K562 (cell line): ENCODE measurements around the gene USP2. TPM values are rescaled to one million over a fixed set of nuclear protein-coding genes. Genes with fewer than 3 reads are reported as not detected.

Source experiments
- ATAC-seq: fragments of 200-7000 bp; cut with Tn5 transposase; 3 replicates; pipeline ENCODE4 v1.9.1; 2020; ENCODE audit warnings: moderate library complexity
- BruUV-seq: library from RNA; stranded (reverse); fragments of 400-500 nt; replicated peaks from 2 replicates; lab custom pipeline; 2021; lab: Mats Ljungman, UMichigan
- CTCF ChIA-PET: fragments of 300-600 bp; formaldehyde crosslinking; extraction: SDS; loops from one replicate; lab custom pipeline; 2021; ENCODE audit warnings: low intra/inter-chr PET ratio; lab: Yijun Ruan, JAX
- POLR2A ChIA-PET: fragments of 300-600, 350-650 bp; sonication (Branson Sonifier 250); formaldehyde crosslinking; extraction: SDS; loops from one replicate; lab custom pipeline; 2021; ENCODE audit warnings: antibody characterized with exemption, inconsistent platforms; lab: Yijun Ruan, JAX
- DNase-seq, 4 experiments: peaks; one replicate each; pipeline versions ENCODE4 v3.0.0 to v3.0.0-alpha.2; 2011 to 2018; ENCODE audit warnings: low spot score in 3 of 4, mixed read lengths in 3 of 4; ENCODE audit errors: extremely low read depth in 1 of 4
- FAIRE-seq: peaks from 2 replicates; lab custom pipeline; 2011; peaks lifted over from hg19 to GRCh38; lab: Jason Lieb, UNC
- H2AFZ ChIP-seq: 2 replicates; pipeline ENCODE4 v1.6.0; 2011; ENCODE audit warnings: low read depth, low read length, control low read depth, inconsistent platforms
- H3K27ac ChIP-seq: fragments of 200-600 bp; 3 replicates; pipeline ENCODE4 v1.8.0; 2011; ENCODE audit warnings: low read depth, mild to moderate bottlenecking, control low read depth, inconsistent platforms, low read length, moderate library complexity, mixed read lengths; ENCODE audit errors: extremely low read depth
- H3K27me3 ChIP-seq, 2 experiments: fragments of 300-600 bp in 1 of 2; 2 replicates in 1 of 2; 3 replicates in 1 of 2; pipeline versions ENCODE4 v1.6.0 to v1.8.0; 2011; ENCODE audit warnings: inconsistent platforms in 2 of 2, low read length in 2 of 2, mild to moderate bottlenecking in 1 of 2, mixed read lengths in 1 of 2, moderate library complexity in 1 of 2; ENCODE audit not compliant: control insufficient read depth in 2 of 2, insufficient read depth in 2 of 2
- H3K36me3 ChIP-seq: fragments of 300-600 bp; 3 replicates; pipeline ENCODE4 v1.8.0; 2011; ENCODE audit warnings: mild to moderate bottlenecking, low read length, inconsistent platforms; ENCODE audit not compliant: control insufficient read depth, insufficient read depth
- H3K4me1 ChIP-seq, 2 experiments: fragments of 200-600 bp in 1 of 2; replicated peaks in 1 of 2; 2 replicates in 1 of 2; 3 replicates in 1 of 2; pipeline versions ENCODE4 v1.5.1 to v1.8.0; 2011; ENCODE audit warnings: inconsistent platforms in 2 of 2, low read length in 2 of 2, mild to moderate bottlenecking in 1 of 2, mixed read lengths in 1 of 2, moderate library complexity in 1 of 2; ENCODE audit not compliant: control insufficient read depth in 2 of 2, insufficient read depth in 2 of 2
- H3K4me2 ChIP-seq: 2 replicates; pipeline ENCODE4 v1.6.1; 2011; ENCODE audit warnings: low read length, control low read depth, inconsistent platforms, mixed read lengths; ENCODE audit not compliant: insufficient read depth
- H3K4me3 ChIP-seq: fragments of 200-600 bp; sonication (generic), shearing (Covaris generic); 2 replicates; pipeline ENCODE4 v1.5.1; 2016; ENCODE audit warnings: control low read depth, inconsistent platforms
- H3K79me2 ChIP-seq: fragments of 200-600 bp; 3 replicates; pipeline ENCODE4 v1.8.0; 2011; ENCODE audit warnings: low read length, inconsistent platforms; ENCODE audit not compliant: control insufficient read depth, insufficient read depth
- H3K9ac ChIP-seq, 2 experiments: 2 replicates each; pipeline versions ENCODE4 v1.6.0 to v1.6.1; 2011; ENCODE audit warnings: low read depth in 2 of 2, low read length in 2 of 2, control low read depth in 1 of 2, inconsistent platforms in 1 of 2, mild to moderate bottlenecking in 1 of 2, mixed read lengths in 1 of 2; ENCODE audit not compliant: insufficient read depth in 1 of 2
- H3K9me1 ChIP-seq: one replicate; pipeline ENCODE4 v1.6.0; 2011; ENCODE audit warnings: inconsistent platforms, mild to moderate bottlenecking, low read length, moderate library complexity; ENCODE audit not compliant: control insufficient read depth, insufficient read depth
- H3K9me3 ChIP-seq: replicated peaks from 2 replicates; pipeline ENCODE4 v1.5.1; 2011; ENCODE audit warnings: low read depth, low read length, inconsistent platforms; ENCODE audit not compliant: control insufficient read depth, insufficient read depth
- H4K20me1 ChIP-seq: replicated peaks from 2 replicates; pipeline ENCODE4 v1.6.1; 2011; ENCODE audit warnings: low read length, inconsistent platforms, mixed read lengths; ENCODE audit not compliant: control insufficient read depth, insufficient read depth
- CCAR2 ChIP-seq: fragments of 200-400 bp; formaldehyde crosslinking; IDR thresholded peaks from 2 replicates; pipeline ENCODE4 v1.6.1; 2017; ENCODE audit warnings: mild to moderate bottlenecking, low read depth, low read length
- GTF2A2 ChIP-seq: IDR thresholded peaks from 2 replicates; pipeline ENCODE4 v1.6.1; 2016; ENCODE audit warnings: mild to moderate bottlenecking, missing genetic modification characterization, missing compliant biosample characterization
- GTF2E2 ChIP-seq: fragments of 200-800 bp; sonication (Bioruptor generic); IDR thresholded peaks from 2 replicates; pipeline ENCODE4 v1.6.1; 2016; ENCODE audit warnings: missing genetic modification characterization, missing compliant biosample characterization
- HDAC2 ChIP-seq: fragments of 450-650 bp; IDR thresholded peaks from 2 replicates; pipeline ENCODE4 v1.6.1; 2016; ENCODE audit warnings: mild to moderate bottlenecking
- JUN ChIP-seq, 2 experiments: sonication (generic) in 1 of 2; formaldehyde crosslinking in 1 of 2; IDR thresholded peaks; 2 replicates each; pipeline versions ENCODE4 v1.6.1 to v1.8.0; 2012 to 2022; ENCODE audit warnings: borderline replicate concordance in 2 of 2, mild to moderate bottlenecking in 2 of 2, improper control_type of control experiment in 1 of 2, low read depth in 1 of 2, low read length in 1 of 2, missing genetic modification reagents in 1 of 2
- KDM1A ChIP-seq, 2 experiments: fragments of 450-650 bp; IDR thresholded peaks; 2 replicates each; pipeline ENCODE4 v1.6.1; 2016; ENCODE audit warnings: mild to moderate bottlenecking in 2 of 2
- KDM5B ChIP-seq: fragments of 200-600 bp; sonication (generic); IDR thresholded peaks from 2 replicates; pipeline ENCODE4 v1.6.1; 2012; ENCODE audit warnings: low read depth, mild to moderate bottlenecking, moderate library complexity, low read length, control low read depth, inconsistent platforms; ENCODE audit not compliant: insufficient replicate concordance
- KLF10 ChIP-seq: fragments of 250-450 bp; sonication (Bioruptor Pico); IDR thresholded peaks from 2 replicates; pipeline ENCODE4 v1.6.1; 2021; ENCODE audit warnings: matching md5 sums
- NFE2L1 ChIP-seq: fragments of 450-650 bp; IDR thresholded peaks from 2 replicates; pipeline ENCODE4 v1.6.1; 2016; ENCODE audit warnings: missing genetic modification characterization, low read depth, mild to moderate bottlenecking, missing compliant biosample characterization, moderate library complexity, borderline replicate concordance
- NR2F6 ChIP-seq: fragments of 450-650 bp; formaldehyde crosslinking; IDR thresholded peaks from 2 replicates; pipeline ENCODE4 v1.4.0; 2020; ENCODE audit warnings: mild to moderate bottlenecking
- PHF8 ChIP-seq: fragments of 200-600 bp; sonication (generic); IDR thresholded peaks from 2 replicates; pipeline ENCODE4 v1.6.1; 2012; ENCODE audit warnings: mixed run types, mild to moderate bottlenecking, inconsistent platforms, low read length, moderate library complexity, borderline replicate concordance
- RBM25 ChIP-seq: fragments of 200-400 bp; formaldehyde crosslinking; IDR thresholded peaks from 2 replicates; pipeline ENCODE4 v1.6.1; 2018; ENCODE audit warnings: low read length, low read depth, moderate library complexity; ENCODE audit not compliant: severe bottlenecking
- RNF2 ChIP-seq: sonication (generic); IDR thresholded peaks from 2 replicates; pipeline ENCODE4 v1.6.1; 2016
- SETDB1 ChIP-seq: IDR thresholded peaks from one replicate; pipeline ENCODE4 v1.6.1; 2012; ENCODE audit warnings: low read length, control low read depth, inconsistent platforms
- SMARCB1 ChIP-seq: IDR thresholded peaks from 2 replicates; pipeline ENCODE4 v1.6.1; 2011; ENCODE audit warnings: improper control_type of control experiment, low read depth; ENCODE audit not compliant: insufficient read length
- STAG1 ChIP-seq: sonication (generic); formaldehyde crosslinking; IDR thresholded peaks from 2 replicates; pipeline ENCODE4 v1.5.0; 2020; ENCODE audit warnings: missing genetic modification reagents, borderline replicate concordance
- YY1 ChIP-seq, 3 experiments: IDR thresholded peaks; 2 replicates each; pipeline ENCODE4 v1.6.1; 2011; ENCODE audit warnings: low read length in 2 of 3, mild to moderate bottlenecking in 2 of 3, moderate library complexity in 2 of 3, borderline replicate concordance in 1 of 3, control low read depth in 1 of 3, low read depth in 1 of 3; ENCODE audit not compliant: insufficient read depth in 3 of 3, insufficient replicate concordance in 2 of 3, control insufficient read depth in 1 of 3, insufficient read length in 1 of 3; ENCODE audit errors: extremely low read depth in 1 of 3
- ZBTB8A ChIP-seq: fragments of 450-650 bp; IDR thresholded peaks from 2 replicates; pipeline ENCODE4 v1.6.1; 2018; ENCODE audit warnings: mild to moderate bottlenecking, moderate library complexity; ENCODE audit not compliant: partially characterized antibody
- ZNF253 ChIP-seq: fragments of 250-450 bp; sonication (Bioruptor Pico); conservative IDR thresholded peaks from 2 replicates; pipeline ENCODE4 v1.6.1; 2021; ENCODE audit warnings: mild to moderate bottlenecking
- ZNF354B ChIP-seq: fragments of 250-450 bp; sonication (Bioruptor Pico); IDR thresholded peaks from 2 replicates; pipeline ENCODE4 v1.4.0; 2020
- ZNF444 ChIP-seq: fragments of 250-450 bp; sonication (Bioruptor Pico); IDR thresholded peaks from 2 replicates; pipeline ENCODE4 v1.4.0; 2020; ENCODE audit warnings: mild to moderate bottlenecking, moderate library complexity
- ZNF445 ChIP-seq: fragments of 250-450 bp; sonication (Bioruptor Pico); IDR thresholded peaks from 2 replicates; pipeline ENCODE4 v1.4.0; 2020; ENCODE audit warnings: low read depth, mild to moderate bottlenecking, moderate library complexity
- ZNF644 ChIP-seq: fragments of 200-800 bp; sonication (Bioruptor generic); IDR thresholded peaks from 2 replicates; pipeline ENCODE4 v1.6.1; 2016; ENCODE audit warnings: low read depth, missing genetic modification characterization, missing compliant biosample characterization
- WGBS: fragments of 100-300 bp; shearing (Covaris generic); methylation state at CpG from one replicate; pipeline ENCODE4 v1.1.6; 2016; ENCODE audit warnings: low coverage, mixed read lengths; ENCODE audit not compliant: insufficient coverage; ENCODE audit errors: missing lambda C conversion rate; 5-methylcytosine and 5-hydroxymethylcytosine counted together
- in situ Hi-C: fragments of 300-500 bp; cut with MboI; formaldehyde crosslinking; loops from 4 replicates; pipeline ENCODE4 v1.15.0; 2018; ENCODE audit warnings: inconsistent platforms, mixed read lengths
- intact Hi-C: fragments of 100-400 bp; cut with micrococcal nuclease; formaldehyde crosslinking; loops from 2 replicates; pipeline ENCODE4 v1.14.2; 2022
- polyA plus RNA-seq, 8 experiments: library from polyadenylated mRNA; depleted of rRNA in 4 of 8; stranded (reverse) in 5 of 8; unstranded in 3 of 8; fragments of >200 nt; fragmentation: Nextera tagmentation in 2 of 8; fragmentation: Illumina TruSeq in 1 of 8; extraction: Ambion mirVana in 2 of 8; extraction: Trizol in 1 of 8; gene quantifications; 2 replicates each; pipeline versions ENCODE4 v1.2.1 to v1.2.3, GENCODE V29; 2011 to 2014; ENCODE audit warnings: inconsistent platforms in 1 of 8, missing spikeins in 1 of 8
- total RNA-seq, 7 experiments: library from RNA; depleted of rRNA in 6 of 7; stranded (reverse); fragments of >200 nt in 6 of 7; fragmentation: Illumina TruSeq in 2 of 7; extraction: Trizol in 2 of 7; gene quantifications; 2 replicates each; pipeline versions ENCODE4 v1.2.1 to v1.2.3, GENCODE V29; 2011 to 2021; ENCODE audit warnings: low replicate concordance in 1 of 7

The USP2 gene
- total and polyA plus RNA-seq, 9 of the 15 experiments (the other 6 are each of a cell fraction or from before 2014, with no cell fraction given): 2.8 to 16.9 (median 3.9) TPM

DNA sequence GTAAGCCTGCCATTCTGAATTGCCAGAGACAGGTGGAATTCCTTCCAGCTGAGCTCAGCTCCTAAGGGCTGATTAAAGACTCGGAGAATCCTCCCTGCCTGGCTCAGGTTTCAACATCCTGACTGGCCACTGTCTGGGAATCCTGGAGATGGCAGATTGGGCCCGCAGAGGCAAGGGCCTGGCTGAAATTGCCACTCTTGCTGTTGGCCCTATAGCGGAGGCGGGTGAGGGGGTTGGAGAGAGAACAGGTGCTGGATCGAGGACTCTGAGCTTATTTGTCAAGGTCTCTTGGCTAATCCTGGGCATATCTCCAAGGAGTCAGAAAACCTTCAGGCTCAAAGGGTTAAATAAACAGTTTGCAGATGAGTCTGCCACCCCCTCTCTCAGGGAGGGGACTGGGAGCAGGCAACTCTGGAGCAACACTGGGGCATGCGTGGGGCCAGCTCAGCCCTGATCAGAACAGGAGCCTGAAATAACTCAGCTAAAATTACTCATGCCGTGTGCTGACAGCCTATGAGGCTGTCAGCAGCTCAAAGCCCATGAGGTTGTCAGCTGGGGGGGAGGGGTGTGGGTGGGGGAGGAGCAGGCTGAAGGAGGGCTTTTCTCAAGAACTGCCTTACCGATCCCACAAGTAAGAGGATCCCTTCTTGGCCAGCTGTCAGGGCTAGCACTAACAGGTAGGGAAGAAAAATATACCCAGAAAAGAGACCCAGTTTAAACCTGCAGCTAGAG, 20.3 kb downstream of the USP2 start:
- peaks cover 18% of the 10 kb centered on the region; the same call in 2 of the 3 replicates for H3K79me2 ChIP-seq
- in situ Hi-C loops (no loop called here), intact Hi-C loops (no loop called here)
- no peak overlapping the region for H3K4me3 ChIP-seq
- peak overlapping the region; percentile 5 to 88; a peak in 2 of 4 replicates for H3K9ac ChIP-seq
- FAIRE-seq: peak; percentile 86
- ChIA-PET POLR2A (interaction anchor here (0.5 to 3.0 kb wide), 10 partner anchors 8 to 364 kb away, joined by 3 to 24 read pairs (median 4); no protein-coding TSS in a partner anchor), CTCF (interaction anchor here (1.4 kb wide), 1 partner anchor 21 kb away, joined by 4 read pairs; no protein-coding TSS in a partner anchor)
- 22% methylated on average over 8 of the region's 8 CpGs for WGBS
- H3K9me1 ChIP-seq: peaks cover 5% of the 10 kb centered on the region
- ATAC-seq: peak; percentile 78
- no peaks in the 10 kb centered on the region for H4K20me1 ChIP-seq
- H3K36me3 ChIP-seq: peaks cover 31% of the 10 kb centered on the region
- peak overlapping the region; percentile 51 for H3K4me2 ChIP-seq
- H3K4me1 ChIP-seq: peaks cover 43 to 53% of the 10 kb centered on the region in 2 experiments
- no peaks in the 10 kb centered on the region for H3K27me3 ChIP-seq
- no peaks in the 10 kb centered on the region for H3K9me3 ChIP-seq
- peak; percentile 67 to 88 (median 75) for DNase-seq
- peak overlapping the region; percentile 57; the same call in 2 of the 3 replicates for H3K27ac ChIP-seq
- no TSS peak for BruUV-seq
- no peak overlapping the region for H2AFZ ChIP-seq
- no peak for TF ChIP-seq CCAR2
- no peak for TF ChIP-seq STAG1
- no peak for TF ChIP-seq NFE2L1
- TF ChIP-seq SMARCB1: no peak
- TF ChIP-seq SETDB1: no peak
- TF ChIP-seq KDM5B: no peak
- TF ChIP-seq PHF8: no peak
- TF ChIP-seq GTF2A2 (tag): no peak
- TF ChIP-seq HDAC2: 0 out of 2 replicates have a peak, but pooled peaks have one; percentile 24
- no peak for TF ChIP-seq KDM1A (IDR thresholded peaks at IDR 0.05)
- no peak for TF ChIP-seq ZNF445 (CRISPR knock-in tag)
- no peak for TF ChIP-seq GTF2E2 (tag)
- TF ChIP-seq JUN (IDR thresholded peaks at IDR 0.05; ENCODE audit: borderline replicate concordance, low read depth, low read length): no peak
- no peak for TF ChIP-seq JUN (CRISPR knock-in tag; IDR thresholded peaks at IDR 0.05; ENCODE audit: borderline replicate concordance)
- TF ChIP-seq ZNF354B (CRISPR knock-in tag): no peak
- no peak for TF ChIP-seq ZNF253
- TF ChIP-seq RNF2: 0 out of 2 replicates have a peak, but pooled peaks have one; percentile 57
- no peak for TF ChIP-seq ZNF644
- no peak for TF ChIP-seq KLF10 (CRISPR knock-in tag)
- no peak for TF ChIP-seq YY1 (IDR thresholded peaks at IDR 0.05; ENCODE audit: borderline replicate concordance in 1 of 3, control insufficient read depth in 1 of 3, extremely low read depth in 1 of 3, insufficient read depth in 3 of 3, insufficient read length in 1 of 3, insufficient replicate concordance in 2 of 3, low read depth in 1 of 3, low read length in 2 of 3)
- TF ChIP-seq ZNF444 (CRISPR knock-in tag): no peak
- TF ChIP-seq NR2F6 (CRISPR knock-in tag): no peak
- no peak for TF ChIP-seq RBM25
- no peak for TF ChIP-seq ZBTB8A
